ENCODE results near the gene NSUN4.

NSUN4 gene

DNA sequence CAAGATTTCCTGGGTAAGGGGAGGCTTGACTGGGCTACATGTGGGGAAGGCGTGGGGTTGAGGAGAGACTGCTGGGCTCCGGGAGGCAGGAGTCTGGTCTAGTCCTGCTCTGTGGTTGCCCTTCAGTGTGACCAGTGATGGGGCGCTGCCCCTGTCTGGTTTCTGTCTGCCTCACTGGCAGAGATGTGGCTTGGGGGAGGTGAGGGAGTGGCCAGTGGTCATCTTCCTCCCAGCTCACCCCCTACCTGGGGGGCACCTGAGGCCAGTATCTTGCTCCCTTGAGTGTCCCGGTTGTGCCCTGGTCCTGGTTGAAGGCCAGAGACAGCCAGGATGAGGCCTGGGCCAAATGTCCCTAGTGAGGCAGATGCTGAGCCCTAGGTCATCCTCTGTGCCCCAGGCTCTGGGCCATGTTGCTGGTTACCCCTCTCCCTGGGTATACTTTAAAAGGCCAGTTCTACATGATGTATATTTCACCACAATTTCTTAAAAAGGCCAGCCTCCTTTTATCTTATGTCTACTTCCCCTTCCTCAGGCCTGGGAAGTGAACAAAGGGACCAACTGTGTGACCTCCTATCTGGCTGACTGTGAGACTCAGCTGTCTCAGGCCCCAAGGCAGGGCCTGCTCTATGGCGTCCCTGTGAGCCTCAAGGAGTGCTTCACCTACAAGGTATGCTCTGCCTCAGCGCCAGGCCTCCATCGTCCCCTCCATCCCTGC, 64.0 kb downstream of the NSUN4 start:
- in situ Hi-C loops (cut with MboI; ENCODE audit: low sequenced_read_pairs) = no loop called here

DNA sequence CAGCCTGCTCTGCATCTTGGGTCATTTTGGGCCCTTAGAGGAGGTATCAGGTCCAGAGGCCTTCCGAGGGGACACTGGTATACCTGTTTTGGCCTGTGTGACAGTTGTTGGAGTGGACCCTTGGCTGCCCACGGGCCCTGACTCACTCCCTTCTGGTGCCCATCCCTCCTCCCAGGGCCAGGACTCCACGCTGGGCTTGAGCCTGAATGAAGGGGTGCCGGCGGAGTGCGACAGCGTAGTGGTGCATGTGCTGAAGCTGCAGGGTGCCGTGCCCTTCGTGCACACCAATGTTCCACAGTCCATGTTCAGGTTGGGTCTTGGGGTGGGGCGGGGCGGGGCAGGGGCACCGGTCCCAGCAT, 64.6 kb downstream of the NSUN4 start:
- in situ Hi-C loops (cut with MboI; ENCODE audit: low sequenced_read_pairs) = no loop called here

DNA sequence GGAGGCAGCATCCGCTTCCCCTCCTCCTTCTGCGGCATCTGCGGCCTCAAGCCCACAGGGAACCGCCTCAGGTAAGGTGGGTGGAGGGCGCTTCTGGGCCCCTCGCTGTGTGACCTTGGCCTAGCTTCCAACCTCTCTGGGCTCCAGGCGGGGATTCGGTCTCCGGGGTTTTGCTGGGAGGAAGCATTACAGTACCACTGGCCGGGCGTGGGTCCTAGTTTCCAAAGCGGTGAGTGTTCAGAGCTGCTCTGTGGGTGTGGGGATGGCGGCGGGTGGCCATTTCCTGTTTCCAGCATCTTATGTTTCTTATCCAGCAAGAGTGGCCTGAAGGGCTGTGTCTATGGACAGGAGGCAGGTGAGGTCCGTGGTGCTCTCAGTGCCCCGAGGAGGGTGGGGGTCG, 65.1 kb downstream of the NSUN4 start:
- in situ Hi-C loops (cut with MboI; ENCODE audit: low sequenced_read_pairs) = no loop called here

DNA sequence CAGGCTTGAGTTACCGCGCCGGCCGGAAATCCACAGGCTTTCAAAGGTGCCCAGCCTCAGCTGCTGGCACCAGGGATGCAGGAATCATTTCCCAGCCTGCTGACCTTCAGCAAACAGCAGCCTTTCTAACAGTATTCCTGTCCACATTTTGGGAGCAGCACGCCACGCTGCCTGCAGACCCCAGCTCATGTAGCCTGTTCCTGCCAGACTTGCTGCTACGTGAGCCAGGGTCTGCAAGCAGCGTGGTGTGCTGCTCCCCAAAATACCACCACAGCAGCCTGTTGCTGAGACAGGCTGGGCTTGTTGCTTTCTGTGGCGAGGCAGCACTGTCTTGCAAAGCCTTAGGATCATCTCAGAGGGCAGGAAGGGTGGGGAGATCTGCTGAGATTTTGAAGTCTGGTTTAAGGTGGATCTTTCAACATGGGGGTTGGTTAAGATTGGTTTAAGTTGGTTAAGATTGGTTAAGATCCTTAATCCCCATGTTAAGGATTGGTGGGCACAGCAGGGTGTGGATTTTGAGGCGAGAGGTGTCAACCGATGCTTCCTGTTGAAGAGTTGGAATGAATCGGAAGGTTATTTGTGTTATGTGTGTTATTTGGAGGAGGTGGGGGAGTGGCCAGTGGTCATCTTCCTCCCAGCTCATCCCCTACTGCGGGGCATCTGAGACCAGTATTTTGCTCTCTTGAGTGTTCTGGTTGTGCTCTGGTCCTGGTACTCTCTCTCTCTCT, 66.4 kb downstream of the NSUN4 start:
- in situ Hi-C loops (cut with MboI; ENCODE audit: low sequenced_read_pairs) = no loop called here

DNA sequence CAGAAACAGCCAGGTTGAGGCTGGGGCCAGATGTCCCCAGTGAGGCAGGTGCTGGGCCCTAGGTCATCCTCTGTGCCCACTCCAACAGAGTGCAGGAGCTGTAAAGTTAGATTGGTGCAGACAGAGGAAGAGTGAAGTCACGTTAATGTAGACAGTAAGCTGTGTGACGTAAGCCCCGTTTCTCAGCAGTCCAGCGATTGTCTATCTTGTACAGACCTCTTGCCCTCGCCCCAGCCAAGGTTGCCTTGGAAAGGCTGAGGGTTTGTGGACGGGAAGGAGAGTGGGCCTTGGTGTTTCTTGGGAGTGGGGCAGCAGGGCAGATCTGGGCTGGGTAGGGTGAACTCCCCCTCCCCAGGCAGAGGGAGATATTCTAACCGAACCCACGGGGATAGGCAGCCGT, 67.0 kb downstream of the NSUN4 start:
- in situ Hi-C loops (cut with MboI; ENCODE audit: low sequenced_read_pairs) = no loop called here

DNA sequence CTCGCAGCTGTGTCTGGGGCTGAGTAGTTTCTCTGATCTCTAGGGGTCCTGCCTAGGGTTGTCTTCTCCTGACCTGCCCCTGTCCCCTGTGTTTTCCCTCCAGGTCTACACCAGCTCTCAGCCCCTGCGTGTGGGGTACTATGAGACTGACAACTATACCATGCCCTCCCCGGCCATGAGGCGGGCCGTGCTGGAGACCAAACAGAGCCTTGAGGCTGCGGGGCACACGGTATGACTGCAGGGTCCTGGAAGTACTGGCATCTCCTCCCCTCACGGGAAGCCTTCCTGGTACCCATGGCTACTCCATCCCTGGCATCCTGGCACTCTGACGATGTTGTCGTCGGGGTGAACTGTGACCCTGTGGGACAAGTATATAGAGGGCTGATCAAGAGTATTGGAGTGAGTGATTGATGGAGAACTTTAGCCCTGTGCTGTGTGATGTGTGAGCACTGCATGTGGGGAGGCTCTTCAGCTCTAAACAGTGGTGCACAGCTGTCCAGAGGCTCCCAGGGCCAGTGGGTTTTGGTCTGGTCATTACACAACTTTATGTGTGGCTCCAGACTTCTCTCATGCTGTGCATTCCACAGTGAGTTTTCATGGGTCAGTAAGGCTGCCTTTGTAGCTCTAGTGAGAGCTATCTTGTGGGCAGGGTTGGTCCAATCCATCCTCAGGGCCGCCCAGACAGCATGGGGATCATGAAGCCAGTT, 67.9 kb downstream of the NSUN4 start:
- in situ Hi-C loops (cut with MboI; ENCODE audit: low sequenced_read_pairs) = no loop called here

DNA sequence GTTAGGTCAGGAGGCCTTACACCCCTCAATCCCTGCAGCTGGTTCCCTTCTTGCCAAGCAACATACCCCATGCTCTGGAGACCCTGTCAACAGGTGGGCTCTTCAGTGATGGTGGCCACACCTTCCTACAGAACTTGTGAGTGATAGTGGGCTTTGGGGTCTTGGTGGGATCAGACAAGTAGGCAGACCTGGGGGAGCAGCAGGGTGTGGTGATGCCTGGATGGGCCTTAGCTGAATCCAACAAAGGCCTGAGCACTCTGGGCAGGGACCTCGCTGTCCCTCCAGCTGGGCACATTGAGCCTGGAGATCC, 68.4 kb downstream of the NSUN4 start:
- in situ Hi-C loops (cut with MboI; ENCODE audit: low sequenced_read_pairs) = no loop called here

DNA sequence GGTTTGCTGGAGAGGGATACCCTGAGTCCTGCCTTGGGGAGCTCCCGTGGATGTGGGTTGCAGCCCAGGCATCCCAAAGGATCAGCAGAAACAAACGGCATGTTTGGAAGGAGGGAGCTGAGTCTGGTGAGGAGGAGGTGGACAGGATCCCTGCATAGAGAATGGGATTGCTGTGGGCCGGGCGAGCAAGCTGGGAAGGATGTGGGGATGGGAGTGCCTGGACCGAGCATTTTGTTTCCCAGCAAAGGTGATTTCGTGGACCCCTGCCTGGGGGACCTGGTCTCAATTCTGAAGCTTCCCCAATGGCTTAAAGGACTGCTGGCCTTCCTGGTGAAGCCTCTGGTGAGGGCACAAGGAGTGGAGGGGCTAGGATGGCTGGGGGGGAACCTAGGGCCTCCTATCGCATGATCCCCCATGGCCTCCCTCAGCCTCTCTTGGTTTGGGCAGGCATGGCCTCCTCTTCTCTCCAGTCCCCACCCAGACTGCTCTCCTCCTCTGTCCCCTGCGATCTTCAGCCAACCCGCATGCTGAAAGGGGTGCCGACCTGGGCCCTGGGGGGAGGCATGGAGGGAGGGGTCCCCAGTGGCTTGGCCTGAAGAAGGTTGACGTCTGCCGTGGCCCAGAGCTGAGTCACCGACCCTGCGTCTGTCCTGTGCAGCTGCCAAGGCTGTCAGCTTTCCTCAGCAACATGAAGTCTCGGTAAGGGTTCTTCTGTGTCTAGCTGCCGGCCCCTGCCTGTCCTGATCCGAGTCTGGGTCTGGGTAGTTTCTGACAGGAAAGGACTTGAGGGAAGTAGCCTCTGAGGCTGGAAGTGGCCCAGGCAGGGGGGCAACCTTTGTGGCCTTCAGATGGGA, 69.8 kb downstream of the NSUN4 start:
- in situ Hi-C loops (cut with MboI; ENCODE audit: low sequenced_read_pairs) = no loop called here

DNA sequence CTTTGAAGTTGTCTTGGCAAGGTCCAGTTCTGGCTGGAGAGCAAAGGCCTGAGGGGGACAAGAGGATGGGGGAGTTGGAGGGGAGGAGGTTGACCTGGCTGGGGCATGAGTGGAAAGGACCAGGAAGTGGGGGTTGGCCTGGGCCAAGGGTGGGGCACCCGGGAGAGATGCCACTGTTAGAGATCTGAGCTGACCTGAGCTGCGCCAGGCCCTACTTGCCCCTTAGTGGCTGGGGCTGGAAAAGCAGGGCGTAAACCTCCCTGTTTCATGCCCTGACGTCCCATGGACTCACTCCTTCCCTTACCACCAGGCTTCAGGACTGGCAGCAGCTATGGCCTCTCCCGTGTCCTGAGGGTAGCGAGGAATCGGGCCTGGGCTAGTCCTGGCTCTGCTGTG, 70.4 kb downstream of the NSUN4 start:
- in situ Hi-C loops (cut with MboI; ENCODE audit: low sequenced_read_pairs) = no loop called here
